Gastrocnemius medialis (tissue), 4 donors: ENCODE data around the gene ANO10. TPM values are rescaled to one million over a fixed set of nuclear protein-coding genes. Genes with fewer than 3 reads are reported as not detected.
"Not testable (repeated sequence)": the region's sequence is repeated elsewhere in the genome, so short reads cannot be mapped to it uniquely, and the experiment has no call there.

ENCODE experiments used
- ATAC-seq, 2 donors: fragments of 150-250 bp; one replicate each; pipeline ENCODE4 v1.9.1; 2016
- DNase-seq, 2 donors: peaks; one replicate each; pipeline ENCODE4 v3.0.0-alpha.2; 2019
- H3K27ac ChIP-seq, 4 donors: fragments of 200-600 bp; sonication (generic); 1 replicate in 1 of 4; 2 replicates in 3 of 4; pipeline ENCODE4 v1.5.1; 2016 to 2018; ENCODE audit warnings: mild to moderate bottlenecking in 2 of 4, moderate library complexity in 1 of 4
- H3K27me3 ChIP-seq, 3 donors: fragments of 200-600 bp; sonication (generic) in 2 of 3; 1 replicate in 1 of 3; 2 replicates in 2 of 3; pipeline versions ENCODE4 v1.5.1 to v1.6.0; 2016 to 2019; ENCODE audit warnings: mild to moderate bottlenecking in 1 of 3, moderate library complexity in 1 of 3
- H3K36me3 ChIP-seq, 2 donors: fragments of 200-600 bp; sonication (generic) in 1 of 2; one replicate each; pipeline ENCODE4 v1.5.1; 2017 to 2018
- H3K4me1 ChIP-seq, 2 donors: fragments of 200-600 bp; sonication (generic) in 1 of 2; one replicate each; pipeline ENCODE4 v1.5.1; 2016 to 2017; ENCODE audit warnings: mild to moderate bottlenecking in 2 of 2
- H3K4me3 ChIP-seq, 4 donors: fragments of 200-600 bp; sonication (generic) in 3 of 4; 1 replicate in 1 of 4; 2 replicates in 3 of 4; pipeline ENCODE4 v1.5.1; 2016 to 2019; ENCODE audit warnings: mild to moderate bottlenecking in 2 of 4
- H3K9me3 ChIP-seq, 3 donors: fragments of 200-600 bp; sonication (generic) in 2 of 3; 1 replicate in 1 of 3; 2 replicates in 2 of 3; pipeline ENCODE4 v1.5.1; 2016 to 2019
- POLR2A ChIP-seq, 2 donors: fragments of 450-650 bp; IDR thresholded peaks; one replicate each; pipeline ENCODE4 v1.6.1; 2017; ENCODE audit warnings: antibody characterized with exemption in 2 of 2, mild to moderate bottlenecking in 2 of 2, moderate library complexity in 2 of 2
- in situ Hi-C, 4 donors: fragments of 200-750 bp; cut with MboI; loops; one replicate each; pipeline versions ENCODE4 v1.15.0 to v1.8.0; 2017; ENCODE audit warnings: low sequenced_read_pairs in 4 of 4
- intact Hi-C: fragments of 100-400 bp; cut with DNase I; formaldehyde crosslinking; loops from one replicate; pipeline ENCODE4 v1.15.1; 2023; ENCODE audit warnings: low total_unique reads
- total RNA-seq, 4 donors: library from RNA; depleted of rRNA; stranded (reverse); fragments of >200 nt; gene quantifications; one replicate each; pipeline versions ENCODE4 v1.1.0 to v1.2.3, GENCODE V29; 2016
- TF ChIP-seq, protein P1 (sequence below), 5 experiments: fragments of 450-650 bp in 3 of 5; fragments of 200-600 bp in 2 of 5; sonication (generic) in 2 of 5; IDR thresholded peaks in 4 of 5; conservative IDR thresholded peaks in 1 of 5; 1 replicate in 4 of 5; 2 replicates in 1 of 5; pipeline ENCODE4 v1.5.1; 2016 to 2019; ENCODE audit warnings: antibody characterized with exemption in 5 of 5, mild to moderate bottlenecking in 3 of 5, moderate library complexity in 3 of 5

The ANO10 gene
- total RNA-seq, 4 donors from 2014 or later: 6.9 to 8.1 (median 7.8) TPM

DNA sequence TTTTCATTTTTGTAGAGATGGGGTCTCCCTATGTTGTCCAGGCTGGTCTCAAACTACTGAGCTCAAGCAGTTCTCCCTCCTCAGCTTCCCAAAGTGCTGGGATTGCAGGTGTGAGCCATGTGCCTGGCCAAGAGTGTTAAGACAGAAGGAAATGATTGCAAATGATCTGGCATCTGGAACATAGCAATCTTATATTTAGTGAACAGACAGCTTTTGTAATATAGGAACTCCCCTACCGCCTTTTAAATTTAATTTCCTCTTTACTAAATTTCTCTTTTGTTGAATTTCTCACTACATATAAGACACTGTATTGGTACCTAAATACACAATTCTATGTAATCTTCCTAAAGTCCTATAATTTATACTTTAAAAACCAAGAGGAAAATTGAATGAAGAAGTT lies 13.1 kb downstream of the ANO10 start:
- intact Hi-C loops (no loop called here), in situ Hi-C loops (no loop called here)
- no peak overlapping the region for H3K4me3 ChIP-seq
- H3K9me3 ChIP-seq: no peaks in the 10 kb centered on the region
- peaks cover 0 to 4% of the 10 kb centered on the region in 2 donors for H3K4me1 ChIP-seq
- no peak overlapping the region for H3K27ac ChIP-seq
- TF ChIP-seq POLR2A (IDR thresholded peaks at IDR 0.05): no peak
- TF ChIP-seq, protein P1, sequence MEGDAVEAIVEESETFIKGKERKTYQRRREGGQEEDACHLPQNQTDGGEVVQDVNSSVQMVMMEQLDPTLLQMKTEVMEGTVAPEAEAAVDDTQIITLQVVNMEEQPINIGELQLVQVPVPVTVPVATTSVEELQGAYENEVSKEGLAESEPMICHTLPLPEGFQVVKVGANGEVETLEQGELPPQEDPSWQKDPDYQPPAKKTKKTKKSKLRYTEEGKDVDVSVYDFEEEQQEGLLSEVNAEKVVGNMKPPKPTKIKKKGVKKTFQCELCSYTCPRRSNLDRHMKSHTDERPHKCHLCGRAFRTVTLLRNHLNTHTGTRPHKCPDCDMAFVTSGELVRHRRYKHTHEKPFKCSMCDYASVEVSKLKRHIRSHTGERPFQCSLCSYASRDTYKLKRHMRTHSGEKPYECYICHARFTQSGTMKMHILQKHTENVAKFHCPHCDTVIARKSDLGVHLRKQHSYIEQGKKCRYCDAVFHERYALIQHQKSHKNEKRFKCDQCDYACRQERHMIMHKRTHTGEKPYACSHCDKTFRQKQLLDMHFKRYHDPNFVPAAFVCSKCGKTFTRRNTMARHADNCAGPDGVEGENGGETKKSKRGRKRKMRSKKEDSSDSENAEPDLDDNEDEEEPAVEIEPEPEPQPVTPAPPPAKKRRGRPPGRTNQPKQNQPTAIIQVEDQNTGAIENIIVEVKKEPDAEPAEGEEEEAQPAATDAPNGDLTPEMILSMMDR (IDR thresholded peaks at IDR 0.05 in 4 of 5, conservative IDR thresholded peaks at IDR 0.05 in 1 of 5): no peak
- no peaks in the 10 kb centered on the region for H3K27me3 ChIP-seq
- no peaks in the 10 kb centered on the region for H3K36me3 ChIP-seq
- DNase-seq (no peak), ATAC-seq (no peak)

DNA sequence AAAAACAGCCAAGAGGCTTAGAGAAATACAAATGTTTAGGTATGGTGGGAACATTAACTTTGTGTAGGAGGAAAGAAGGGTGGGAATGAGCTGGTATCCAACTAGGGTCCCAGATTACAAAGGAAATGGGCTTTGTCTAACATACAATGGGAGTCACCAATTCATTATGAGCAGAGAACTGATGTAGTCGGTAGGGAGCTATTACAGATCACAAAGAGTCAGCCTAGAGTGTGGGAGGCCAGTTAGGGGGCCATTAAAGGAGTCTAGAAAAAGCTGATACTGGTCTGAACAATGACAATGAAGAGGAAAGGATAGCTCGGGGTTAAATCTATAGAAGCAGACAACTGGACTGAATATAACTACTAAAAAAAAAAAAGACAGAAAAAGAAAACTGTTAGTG lies 15.5 kb downstream of the ANO10 start:
- in situ Hi-C loops: no loop called here
- no peaks in the 10 kb centered on the region for H3K4me1 ChIP-seq

DNA sequence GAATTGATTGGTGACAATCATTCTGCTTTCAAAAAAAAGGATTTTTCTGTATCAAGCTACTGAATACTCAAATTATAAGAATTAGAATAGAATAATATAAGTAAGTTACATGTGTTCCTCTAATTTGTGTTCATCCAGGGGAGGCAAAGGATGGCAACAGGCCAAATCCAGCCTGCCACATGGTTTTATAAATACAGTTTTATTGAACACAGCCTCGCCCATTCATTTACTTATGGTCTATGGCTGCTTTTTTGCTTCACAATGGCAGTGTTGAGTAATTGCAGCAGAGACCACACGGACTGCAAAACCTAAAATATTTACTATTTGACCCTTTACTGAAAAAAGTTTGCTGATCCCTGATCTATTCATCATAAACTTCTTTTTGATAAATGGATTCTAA lies 21.9 kb downstream of the ANO10 start:
- intact Hi-C loops, H3K36me3 ChIP-seq, ATAC-seq, H3K4me1 ChIP-seq, H3K27ac ChIP-seq, H3K4me3 ChIP-seq, in situ Hi-C loops, DNase-seq, H3K9me3 ChIP-seq, H3K27me3 ChIP-seq: not testable (repeated sequence)

More for the DNA sequence above, 15.5 kb downstream of the ANO10 start:
- H3K36me3 ChIP-seq: no peaks in the 10 kb centered on the region
- no peak for ATAC-seq
- H3K4me3 ChIP-seq: no peak overlapping the region
- H3K9me3 ChIP-seq: no peaks in the 10 kb centered on the region
- no peak for TF ChIP-seq POLR2A (IDR thresholded peaks at IDR 0.05)
- TF ChIP-seq, protein P1 (IDR thresholded peaks at IDR 0.05 in 4 of 5, conservative IDR thresholded peaks at IDR 0.05 in 1 of 5): no peak
- no peak for DNase-seq
- intact Hi-C loops: no loop called here
- no peak overlapping the region for H3K27ac ChIP-seq
- H3K27me3 ChIP-seq: no peaks in the 10 kb centered on the region

DNA sequence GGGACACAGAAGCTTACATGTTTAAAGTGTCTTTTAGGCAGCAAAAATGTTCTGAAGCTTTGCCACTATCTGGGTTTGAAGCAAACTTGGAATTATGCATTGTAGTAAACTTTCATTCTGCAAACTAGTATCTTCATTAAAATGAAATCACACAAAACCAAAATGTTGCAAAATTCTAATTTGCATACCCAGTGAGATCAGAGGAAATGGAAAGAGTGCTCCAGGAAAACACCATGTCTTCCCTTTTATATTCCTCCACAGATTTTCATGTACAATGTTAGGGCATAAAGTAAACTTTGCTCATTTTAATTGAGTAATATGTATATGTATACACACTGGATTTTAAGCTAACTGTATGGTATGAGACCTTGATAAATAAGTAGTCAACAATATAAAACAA lies 23.9 kb downstream of the ANO10 start:
- Histone ChIP-seq H3K9me3 (no peaks in the 10 kb centered on the region), H3K27ac (no peak overlapping the region), H3K27me3 (no peaks in the 10 kb centered on the region), H3K4me1 (no peaks in the 10 kb centered on the region), H3K4me3 (no peak overlapping the region), H3K36me3 (no peaks in the 10 kb centered on the region)
- no peak for TF ChIP-seq POLR2A (IDR thresholded peaks at IDR 0.05)
- TF ChIP-seq, protein P1 (IDR thresholded peaks at IDR 0.05 in 4 of 5, conservative IDR thresholded peaks at IDR 0.05 in 1 of 5): no peak
- intact Hi-C loops: no loop called here
- ATAC-seq: no peak
- DNase-seq: no peak
- in situ Hi-C loops: no loop called here

DNA sequence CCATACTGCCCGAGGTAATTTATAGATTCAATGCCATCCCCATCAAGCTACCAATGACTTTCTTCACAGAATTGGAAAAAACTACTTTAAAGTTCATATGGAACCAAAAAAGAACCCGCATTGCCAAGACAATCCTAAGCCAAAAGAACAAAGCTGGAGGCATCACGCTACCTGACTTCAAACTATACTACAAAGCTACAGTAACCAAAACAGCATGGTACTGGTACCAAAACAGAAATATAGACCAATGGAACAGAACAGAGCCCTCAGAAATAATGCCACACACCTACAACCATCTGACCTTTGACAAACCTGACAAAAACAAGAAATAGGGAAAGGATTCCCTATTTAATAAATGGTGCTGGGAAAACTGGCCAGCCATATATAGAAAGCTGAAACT lies 25.6 kb downstream of the ANO10 start:
- H3K4me1 ChIP-seq, intact Hi-C loops, H3K36me3 ChIP-seq, H3K9me3 ChIP-seq, H3K4me3 ChIP-seq, H3K27ac ChIP-seq, H3K27me3 ChIP-seq, DNase-seq, ATAC-seq, in situ Hi-C loops: not testable (repeated sequence)

DNA sequence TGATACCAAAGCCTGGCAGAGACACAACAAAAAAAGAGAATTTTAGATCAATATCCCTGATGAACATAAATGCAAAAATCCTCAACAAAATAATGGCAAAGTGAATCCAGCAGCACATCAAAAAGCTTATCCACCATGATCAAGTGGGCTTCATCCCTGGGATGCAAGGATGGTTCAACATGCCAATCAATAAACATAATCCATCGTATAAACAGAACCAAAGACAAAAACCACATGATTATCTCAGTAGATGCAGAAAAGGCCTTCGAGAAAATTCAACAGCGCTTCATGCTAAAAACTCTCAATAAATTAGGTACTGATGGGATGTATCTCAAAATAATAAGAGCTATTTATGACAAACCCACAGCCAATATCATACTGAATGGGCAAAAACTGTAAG lies 26.5 kb downstream of the ANO10 start:
- in situ Hi-C loops, ATAC-seq, H3K4me3 ChIP-seq, DNase-seq, H3K27ac ChIP-seq, H3K9me3 ChIP-seq, intact Hi-C loops, H3K27me3 ChIP-seq, H3K4me1 ChIP-seq: not testable (repeated sequence)
- H3K36me3 ChIP-seq: peaks cover 0 to 10% of the 10 kb centered on the region in 2 donors

DNA sequence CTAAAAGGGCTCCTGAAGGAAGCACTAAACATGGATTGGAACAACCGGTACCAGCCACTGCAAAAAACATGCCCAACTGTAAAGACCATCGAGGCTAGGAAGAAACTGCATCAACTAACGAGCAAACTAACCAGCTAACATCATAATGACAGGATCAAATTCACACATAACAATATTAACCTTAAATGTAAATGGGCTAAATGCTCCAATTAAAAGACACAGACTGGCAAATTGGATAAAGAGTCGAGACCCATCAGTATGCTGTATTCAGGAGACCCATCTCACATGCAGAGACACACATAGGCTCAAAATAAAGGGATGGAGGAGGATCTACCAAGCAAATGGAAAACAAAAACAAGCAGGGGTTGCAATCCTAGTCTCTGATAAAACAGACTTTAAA lies 28.2 kb downstream of the ANO10 start:
- DNase-seq, H3K4me3 ChIP-seq, H3K9me3 ChIP-seq, H3K27me3 ChIP-seq, ATAC-seq, H3K4me1 ChIP-seq, intact Hi-C loops, in situ Hi-C loops, H3K27ac ChIP-seq: not testable (repeated sequence)
- peaks cover 0 to 10% of the 10 kb centered on the region in 2 donors for H3K36me3 ChIP-seq

DNA sequence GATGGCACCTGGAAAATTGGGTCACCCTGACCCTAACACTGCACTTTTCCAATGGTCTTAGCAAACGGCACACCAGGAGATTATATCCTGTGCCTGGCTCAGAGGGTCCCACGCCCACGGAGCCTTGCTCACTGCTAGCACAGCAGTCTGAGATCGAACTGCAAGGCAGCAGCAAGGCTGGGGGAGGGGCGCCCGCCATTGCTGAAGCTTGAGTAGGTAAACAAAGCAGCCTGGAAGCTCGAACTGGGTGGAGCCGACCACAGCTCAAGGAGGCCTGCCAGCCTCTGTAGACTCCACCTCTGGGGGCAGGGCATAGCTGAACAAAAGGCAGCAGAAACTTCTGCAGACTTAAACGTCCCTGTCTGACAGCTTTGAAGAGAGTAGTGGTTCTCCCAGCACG lies 29.9 kb downstream of the ANO10 start:
- H3K4me1 ChIP-seq, DNase-seq, H3K4me3 ChIP-seq, intact Hi-C loops, in situ Hi-C loops, H3K9me3 ChIP-seq, ATAC-seq, H3K27ac ChIP-seq, H3K27me3 ChIP-seq: not testable (repeated sequence)
- peaks cover 0 to 10% of the 10 kb centered on the region in 2 donors for H3K36me3 ChIP-seq
